GM10847 (cell line): ENCODE results near the gene CBX5.

Experiments
- POLR2A ChIP-seq: IDR thresholded peaks from 2 replicates; pipeline ENCODE4 v1.6.1; 2011; ENCODE audit not compliant: insufficient read length; ENCODE audit errors: extremely low read depth

CBX5 gene

DNA sequence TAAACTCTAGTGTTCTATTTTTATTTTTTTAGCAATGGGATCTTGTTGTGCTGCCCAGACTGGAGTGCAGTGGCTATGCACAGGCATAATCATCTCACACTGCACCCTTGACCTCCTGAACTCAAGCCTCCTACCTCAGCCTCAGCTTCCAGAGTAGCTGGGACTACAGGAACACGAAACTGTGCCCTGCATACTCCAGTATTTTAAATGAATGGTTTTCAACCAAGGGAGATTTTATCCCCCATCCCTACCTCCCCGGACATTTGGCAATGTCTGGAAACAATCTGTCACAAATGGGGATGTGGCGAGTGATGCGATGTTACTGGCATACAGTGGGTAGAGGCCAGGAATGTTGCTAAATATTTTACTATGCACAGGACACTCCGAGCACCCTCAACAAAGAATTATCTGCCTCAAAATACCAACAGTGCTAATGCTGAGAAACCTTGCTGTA is 2.1 kb downstream of the CBX5 start:
- no peak for TF ChIP-seq POLR2A

DNA sequence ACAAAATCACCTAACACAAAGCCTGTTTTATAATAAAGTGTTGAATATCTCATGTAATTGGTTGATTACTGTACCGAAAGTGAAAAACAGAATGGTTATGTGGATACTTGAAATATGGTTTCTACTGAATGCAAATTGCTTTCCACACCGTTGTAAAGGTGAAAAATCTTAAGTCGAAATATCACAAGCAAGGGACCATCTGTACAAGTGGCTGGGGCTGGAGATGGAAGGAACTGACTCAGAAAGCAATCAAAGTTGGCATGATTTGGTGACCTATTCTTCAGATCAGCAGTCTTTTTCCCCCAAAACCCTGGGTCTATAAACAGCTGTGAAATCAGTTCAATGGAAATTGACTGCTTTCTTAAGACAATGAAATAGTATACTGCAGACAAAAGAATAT is 3.6 kb downstream of the CBX5 start:
- no peak for TF ChIP-seq POLR2A

DNA sequence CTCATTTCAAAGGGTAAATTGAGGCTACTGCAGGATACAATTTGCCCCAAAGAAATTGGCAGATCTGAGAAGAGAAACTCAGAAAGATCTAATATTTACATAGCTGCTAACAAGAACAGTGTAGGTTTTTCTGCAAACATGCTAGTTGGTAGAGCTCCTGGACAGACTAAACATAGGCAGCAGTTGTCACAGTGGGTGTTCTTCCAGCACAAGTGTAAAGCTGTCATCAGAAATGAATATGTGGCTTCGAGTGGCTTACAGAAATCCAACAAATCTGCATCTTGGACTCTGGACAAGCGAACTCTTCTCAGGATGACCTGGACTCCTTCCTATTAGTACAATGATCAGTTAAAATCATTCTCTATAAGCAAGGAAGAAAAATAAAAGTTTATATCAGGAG is 5.9 kb downstream of the CBX5 start:
- TF ChIP-seq POLR2A, result no peak

- TF ChIP-seq POLR2A, result no peak
These were observed 7.7 kb downstream of the CBX5 start for GRCh38 chr12:54272214-54272613.

DNA sequence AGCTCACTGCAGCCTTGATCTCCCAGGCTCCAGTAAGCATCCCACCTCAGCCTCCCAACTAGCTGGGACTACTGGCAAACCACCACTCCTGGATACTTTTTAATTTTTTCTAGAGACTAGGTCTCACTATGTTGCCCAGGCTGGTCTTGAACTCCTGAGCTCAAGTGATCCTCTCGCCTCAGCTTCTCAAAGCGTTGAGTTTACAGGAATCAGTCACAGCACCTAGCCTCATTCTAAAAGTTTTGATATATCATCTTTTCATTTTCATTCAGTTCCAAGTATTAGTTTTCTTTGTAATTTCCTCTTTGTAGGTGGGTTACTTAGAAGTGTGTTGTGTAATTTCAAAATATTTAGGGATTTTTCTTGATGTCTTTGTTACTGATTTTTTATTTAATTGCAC is 9.6 kb downstream of the CBX5 start:
- TF ChIP-seq POLR2A, result no peak

DNA sequence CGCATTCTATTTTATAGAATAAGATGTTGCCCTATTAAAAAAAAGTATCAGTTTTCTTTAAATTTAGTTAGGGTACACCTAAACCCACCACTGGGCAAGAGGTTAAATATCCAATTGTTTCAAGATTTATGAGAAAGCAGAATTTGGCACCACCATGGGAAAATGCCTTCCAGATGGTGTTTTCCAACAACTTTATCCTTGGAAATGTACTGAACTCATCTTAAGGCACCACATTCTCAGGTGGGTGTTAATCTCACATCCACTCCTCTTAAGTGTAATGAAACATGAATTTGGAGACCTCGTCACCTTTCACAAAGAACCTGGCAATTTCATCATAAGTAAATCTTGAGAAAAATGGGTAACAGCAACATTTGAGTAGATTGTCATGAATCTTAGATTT is 13.1 kb downstream of the CBX5 start:
- TF ChIP-seq POLR2A, result no peak

GRCh38 chr12:54265364-54265812 is 14.5 kb downstream of the CBX5 start:
- TF ChIP-seq POLR2A, result no peak

DNA sequence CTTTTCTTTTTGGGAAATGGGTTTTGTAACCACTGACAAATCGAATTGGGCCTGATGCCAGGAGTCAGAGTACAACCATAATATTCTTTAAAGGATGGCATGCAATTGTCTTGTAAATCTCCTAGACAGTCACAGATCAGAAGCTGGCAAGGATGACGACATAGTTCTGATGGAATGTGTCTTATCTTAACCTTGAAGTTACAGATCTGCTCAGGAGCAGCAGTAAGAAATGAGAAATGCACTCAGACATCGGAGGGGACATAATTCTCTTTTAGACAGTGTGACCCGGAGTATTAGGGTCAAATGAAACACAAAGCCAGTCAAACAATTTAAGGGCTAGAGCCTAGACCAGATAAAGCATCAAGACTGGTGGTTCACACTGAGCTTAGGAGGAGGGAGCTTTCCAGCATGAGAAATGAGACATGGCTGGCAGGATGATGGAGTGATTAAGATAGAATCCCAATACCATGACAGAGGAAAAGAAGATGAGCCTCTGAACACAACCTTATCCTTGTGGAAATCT is 17.5 kb downstream of the CBX5 start:
- TF ChIP-seq POLR2A, result no peak

DNA sequence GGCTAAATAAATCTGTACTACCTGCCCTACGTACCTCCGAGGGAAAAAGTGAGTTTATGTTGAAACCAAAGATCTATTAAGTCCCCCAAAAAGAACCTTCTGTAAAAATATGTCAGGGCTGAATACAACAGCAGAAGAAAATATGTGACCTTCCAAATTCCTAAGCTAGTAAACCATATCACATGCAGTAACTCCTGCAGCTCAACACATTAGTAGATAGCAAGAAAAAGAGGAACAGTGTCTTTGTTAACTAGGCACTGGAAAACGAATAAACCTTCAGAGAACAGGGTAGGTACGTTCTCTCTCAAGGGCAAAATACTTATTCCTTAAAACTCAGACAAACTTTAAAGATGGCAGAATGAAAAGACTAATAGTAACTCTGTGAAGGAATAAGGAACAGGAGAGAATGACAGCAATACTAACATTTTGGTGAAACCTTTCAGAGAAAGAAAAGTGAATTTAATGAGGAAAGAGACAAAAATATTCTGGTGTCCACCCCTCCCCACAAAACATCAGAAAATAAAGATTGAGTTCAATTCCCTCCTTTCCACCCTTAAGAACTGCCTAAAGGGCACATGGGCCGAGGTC is 18.0 kb downstream of the CBX5 start:
- TF ChIP-seq POLR2A, result no peak

GRCh38 chr12:54259194-54260011 is 20.5 kb downstream of the CBX5 start:
- TF ChIP-seq POLR2A, result no peak

GRCh38 chr12:54258201-54258681 is 21.7 kb downstream of the CBX5 start:
- no peak for TF ChIP-seq POLR2A

GRCh38 chr12:54257332-54257731 is 22.6 kb downstream of the CBX5 start:
- no peak for TF ChIP-seq POLR2A

DNA sequence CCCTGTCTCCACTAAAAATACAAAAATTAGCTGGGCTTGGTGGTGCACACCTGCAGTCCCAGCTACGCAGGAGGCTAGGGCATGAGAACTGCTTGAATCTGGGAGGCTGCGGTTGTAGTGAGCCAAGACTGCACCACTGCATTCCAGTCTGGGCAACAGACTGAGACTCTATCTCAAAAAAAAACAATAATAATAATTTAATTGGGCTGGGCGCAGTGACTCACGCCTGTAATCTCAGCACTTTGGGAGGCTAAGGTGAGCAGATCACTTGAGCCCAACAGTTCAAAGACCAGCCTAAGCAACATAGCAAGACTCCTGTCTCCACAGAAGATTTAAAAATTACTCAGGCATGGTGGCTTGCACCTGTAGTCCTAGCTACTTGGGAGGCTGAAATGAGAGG is 26.7 kb downstream of the CBX5 start:
- no peak for TF ChIP-seq POLR2A

- TF ChIP-seq POLR2A, result no peak
These were observed 28.1 kb downstream of the CBX5 start for GRCh38 chr12:54251667-54252284.

DNA sequence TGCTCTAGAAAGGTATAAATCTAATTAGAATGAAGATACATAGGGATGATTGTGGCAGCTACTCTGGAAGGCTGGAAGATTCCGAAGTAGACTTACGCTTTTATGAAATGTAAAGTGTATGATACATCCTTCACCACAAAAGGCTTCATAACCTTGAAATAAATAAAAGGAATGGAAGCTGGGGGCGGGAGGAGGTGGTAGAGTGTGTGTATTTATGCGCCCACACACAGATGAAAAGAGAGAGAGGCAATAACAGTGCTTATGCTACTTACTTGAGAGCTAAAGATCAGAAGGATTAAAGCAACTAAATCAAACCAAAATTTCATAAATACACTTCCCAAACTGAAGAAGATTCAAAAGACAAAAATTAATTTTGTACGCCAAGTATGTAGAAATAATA is 30.4 kb downstream of the CBX5 start:
- no peak for TF ChIP-seq POLR2A
